Mesodermal cell (in vitro differentiated cells): ENCODE data around the gene CLCF1.

ENCODE experiments used
- H3K27ac ChIP-seq: 2 replicates; pipeline ENCODE4 v1.7.0; 2013; ENCODE audit warnings: mild to moderate bottlenecking, low read depth, low read length, moderate library complexity; ENCODE audit not compliant: severe bottlenecking
- H3K36me3 ChIP-seq: 2 replicates; pipeline ENCODE4 v1.7.1; 2013; ENCODE audit warnings: mild to moderate bottlenecking, low read length, moderate library complexity; ENCODE audit not compliant: control insufficient read depth, insufficient read depth
- H3K4me1 ChIP-seq: one replicate; pipeline ENCODE4 v1.7.1; 2013; ENCODE audit warnings: mild to moderate bottlenecking, low read length; ENCODE audit not compliant: insufficient read depth, control insufficient read depth, poor library complexity, severe bottlenecking
- H3K4me3 ChIP-seq: 2 replicates; pipeline ENCODE4 v1.7.0; 2013; ENCODE audit warnings: low read length, control low read depth, mild to moderate bottlenecking; ENCODE audit not compliant: insufficient read depth, poor library complexity, severe bottlenecking; ENCODE audit errors: extremely low read depth
- H3K9me3 ChIP-seq: 2 replicates; pipeline ENCODE4 v1.7.1; 2013; ENCODE audit warnings: mild to moderate bottlenecking, low read length, moderate library complexity; ENCODE audit not compliant: control insufficient read depth
- WGBS, 2 experiments: methylation state at CpG; one replicate each; pipeline ENCODE4 v1.1.5; 2013; ENCODE audit warnings: missing lambda C conversion rate in 2 of 2; ENCODE audit not compliant: insufficient coverage in 2 of 2; 5-methylcytosine and 5-hydroxymethylcytosine counted together

The CLCF1 gene

DNA sequence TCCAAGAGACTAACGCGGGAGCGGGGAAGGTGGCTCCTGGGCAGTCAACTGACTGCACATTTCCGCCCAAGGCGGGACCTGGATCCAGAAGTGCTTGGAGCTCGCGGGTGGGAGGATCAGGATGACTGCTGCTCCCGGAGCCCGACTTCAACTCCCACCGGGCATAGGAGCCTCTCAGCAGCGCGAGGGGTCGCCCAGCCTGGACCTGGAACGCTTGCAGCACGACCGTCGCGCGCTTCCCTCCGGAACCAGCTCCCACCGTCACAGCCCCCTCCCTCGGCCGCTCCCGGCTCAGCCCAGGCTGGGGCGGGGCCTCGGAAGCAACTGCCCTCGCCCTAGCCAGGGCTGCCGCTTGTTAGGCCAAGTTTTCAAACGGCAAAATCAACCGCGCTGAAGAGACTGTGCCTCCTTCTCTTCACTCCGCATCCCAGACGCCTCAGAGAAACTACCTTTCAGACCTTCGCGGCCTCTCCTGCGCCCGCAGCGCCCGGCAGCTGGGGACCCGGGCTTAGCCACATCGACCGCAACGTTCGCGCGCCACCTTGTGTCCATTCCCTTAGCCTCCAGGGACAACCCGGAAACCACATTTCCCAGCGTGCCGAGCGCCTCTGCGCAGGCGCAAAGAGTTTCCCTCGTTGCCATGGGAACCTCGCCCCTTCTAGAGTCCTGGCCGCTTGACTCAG, 56.1 kb downstream of the CLCF1 start:
- Histone ChIP-seq H3K27ac (peak overlapping the region; percentile 71), H3K36me3 (no peaks in the 10 kb centered on the region), H3K4me1 (peaks cover 3% of the 10 kb centered on the region), H3K9me3 (no peaks in the 10 kb centered on the region), H3K4me3 (peak overlapping the region; percentile 67)
- WGBS, 2 experiments: 0 to 1% methylated on average over 42 to 54 of the region's 55 CpGs

DNA sequence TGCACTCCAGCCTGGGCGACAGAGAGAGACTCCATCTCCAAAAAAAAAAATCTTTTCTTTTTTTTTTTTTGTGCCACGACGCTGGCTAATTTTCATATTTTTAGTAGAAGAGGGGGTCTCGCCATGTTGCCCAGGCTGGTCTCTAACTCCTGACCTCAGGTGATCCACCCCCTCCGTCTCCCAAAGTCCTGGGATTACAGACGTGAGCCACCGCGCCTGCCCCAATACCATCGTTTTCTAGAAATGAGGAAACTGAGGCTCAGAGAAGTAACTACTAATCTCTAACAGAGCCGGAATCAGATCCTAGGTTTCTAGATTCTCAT, 56.6 kb downstream of the CLCF1 start:
- peaks cover 3% of the 10 kb centered on the region for H3K4me1 ChIP-seq
- peak overlapping the region; percentile 67 for H3K4me3 ChIP-seq
- H3K27ac ChIP-seq: peak overlapping the region; percentile 71
- 1% methylated on average over 8 of the region's 10 CpGs; no CpG with 5 or more reads in 1 of the 2 experiments for WGBS, 2 experiments
- H3K36me3 ChIP-seq: no peaks in the 10 kb centered on the region
- no peaks in the 10 kb centered on the region for H3K9me3 ChIP-seq

DNA sequence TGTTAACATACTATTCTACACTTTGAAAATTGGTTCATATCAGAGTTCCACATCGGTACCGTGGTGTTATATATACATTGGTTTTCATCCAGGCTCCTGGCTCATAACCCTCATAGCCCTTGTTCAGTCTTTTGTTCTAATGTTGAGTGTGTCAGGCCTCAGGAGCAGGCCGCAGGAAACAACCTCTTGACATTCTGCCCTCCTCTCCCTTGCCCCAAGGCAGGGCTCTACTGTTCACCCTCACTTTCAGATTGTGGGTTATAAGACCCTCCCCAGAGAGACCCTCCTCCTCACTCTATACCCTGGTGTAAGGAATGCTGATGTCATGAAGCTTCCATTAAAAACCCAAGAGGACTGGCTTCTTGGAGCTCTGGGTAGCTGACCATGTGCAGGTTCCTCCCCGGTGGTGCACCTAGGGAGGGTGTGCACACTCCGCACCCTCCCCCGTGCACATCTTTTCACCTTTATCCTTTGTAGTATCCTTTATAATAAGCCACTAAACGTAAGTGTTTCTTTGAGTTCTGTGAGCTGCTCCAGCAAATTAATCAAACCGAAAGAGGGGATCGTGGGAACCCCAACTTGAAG, 58.0 kb downstream of the CLCF1 start:
- WGBS, 2 experiments: 87 to 97% methylated on average over 4 to 5 of the region's 9 CpGs
- Histone ChIP-seq H3K36me3 (no peaks in the 10 kb centered on the region), H3K9me3 (no peaks in the 10 kb centered on the region), H3K27ac (no peak overlapping the region), H3K4me3 (no peak overlapping the region), H3K4me1 (peaks cover 3% of the 10 kb centered on the region)

DNA sequence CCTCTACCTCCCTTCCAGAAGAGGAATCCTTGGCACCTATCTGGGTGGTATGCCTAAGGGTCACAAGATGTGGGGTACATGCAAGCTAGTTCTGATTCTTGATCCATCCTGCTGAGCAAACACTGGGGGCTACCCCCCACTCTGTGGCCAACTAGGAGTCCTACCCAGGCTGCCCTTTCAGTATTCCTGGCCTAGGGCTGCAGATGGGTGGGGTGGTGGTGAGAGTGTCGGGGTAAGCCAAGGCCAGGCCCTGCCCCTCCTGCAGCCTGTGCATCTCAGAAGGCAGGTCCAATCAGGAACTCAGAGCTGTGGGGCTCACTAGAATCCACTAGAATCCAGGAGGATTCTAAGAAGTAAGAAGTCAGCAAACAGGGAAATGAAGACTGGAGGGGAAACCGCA, 59.2 kb downstream of the CLCF1 start:
- WGBS, 2 experiments: 75 to 100% methylated on average over 2 of the region's 2 CpGs
- H3K4me1 ChIP-seq: peaks cover 3% of the 10 kb centered on the region
- H3K9me3 ChIP-seq: no peaks in the 10 kb centered on the region
- H3K4me3 ChIP-seq: no peak overlapping the region
- H3K27ac ChIP-seq: no peak overlapping the region
- peaks cover 4% of the 10 kb centered on the region for H3K36me3 ChIP-seq
